Liver (tissue), 3 donors: ENCODE data around the gene C15orf39.

ENCODE experiments used
- CTCF ChIP-seq: fragments of 150-350 bp; IDR thresholded peaks from 2 replicates; pipeline ENCODE4 v1.5.1; 2017; ENCODE audit warnings: improper control_type of control experiment, low read depth, low read length; ENCODE audit not compliant: missing input control
- EGR1 ChIP-seq, 2 donors: IDR thresholded peaks; 2 replicates each; pipeline ENCODE4 v1.6.1; 2016 to 2018; ENCODE audit warnings: antibody characterized with exemption in 2 of 2, low read depth in 2 of 2
- GABPA ChIP-seq, 2 donors: IDR thresholded peaks in 1 of 2; conservative IDR thresholded peaks in 1 of 2; 2 replicates each; pipeline ENCODE4 v1.6.1; 2016; ENCODE audit warnings: antibody characterized with exemption in 2 of 2, mild to moderate bottlenecking in 1 of 2, moderate library complexity in 1 of 2
- JUND ChIP-seq, 2 donors: IDR thresholded peaks; 2 replicates each; pipeline ENCODE4 v1.6.1; 2016; ENCODE audit warnings: antibody characterized with exemption in 2 of 2
- MAX ChIP-seq: IDR thresholded peaks from 2 replicates; pipeline ENCODE4 v1.6.1; 2016; ENCODE audit warnings: antibody characterized with exemption
- RAD21 ChIP-seq, 2 donors: IDR thresholded peaks; 2 replicates each; pipeline ENCODE4 v1.6.1; 2016; ENCODE audit warnings: antibody characterized with exemption in 2 of 2, mild to moderate bottlenecking in 2 of 2
- REST ChIP-seq: IDR thresholded peaks from 2 replicates; pipeline ENCODE4 v1.6.1; 2016; ENCODE audit warnings: antibody characterized with exemption, mild to moderate bottlenecking
- RXRA ChIP-seq, 2 donors: IDR thresholded peaks; 2 replicates each; pipeline ENCODE4 v1.6.1; 2017 to 2018; ENCODE audit warnings: antibody characterized with exemption in 2 of 2, mild to moderate bottlenecking in 1 of 2
- YY1 ChIP-seq: IDR thresholded peaks from 2 replicates; pipeline ENCODE4 v1.6.1; 2016; ENCODE audit warnings: antibody characterized with exemption, mild to moderate bottlenecking
- donor health status: healthy.
- donor health status: healthy.

- TF ChIP-seq CTCF = peak; percentile 94
- TF ChIP-seq RXRA (IDR thresholded peaks at IDR 0.05) = peak; percentile 41 to 77
- TF ChIP-seq MAX = no peak
- TF ChIP-seq YY1 = peak; percentile 11
- no peak for TF ChIP-seq EGR1 (IDR thresholded peaks at IDR 0.05; ENCODE audit: low read depth in 2 of 2)
- no peak for TF ChIP-seq GABPA (IDR thresholded peaks at IDR 0.05 in 1 of 2, conservative IDR thresholded peaks at IDR 0.05 in 1 of 2)
- peak; percentile 100 for TF ChIP-seq RAD21 (IDR thresholded peaks at IDR 0.05)
- TF ChIP-seq JUND (IDR thresholded peaks at IDR 0.05) = no peak
- no peak for TF ChIP-seq REST
These were observed 2.8 kb downstream of the C15orf39 start for GRCh38 chr15:75204340-75205063.
